Jurkat, Clone E6-1 (cell line): ENCODE data around the gene XPO4.

Source experiments
- DNase-seq: peaks from one replicate; pipeline ENCODE4 v3.0.0-alpha.2; 2011; ENCODE audit warnings: low read depth, low spot score
- H3K4me3 ChIP-seq: 2 replicates; pipeline ENCODE4 v1.5.1; 2011; ENCODE audit warnings: mild to moderate bottlenecking, low read length, control low read depth, moderate library complexity

XPO4 gene

DNA sequence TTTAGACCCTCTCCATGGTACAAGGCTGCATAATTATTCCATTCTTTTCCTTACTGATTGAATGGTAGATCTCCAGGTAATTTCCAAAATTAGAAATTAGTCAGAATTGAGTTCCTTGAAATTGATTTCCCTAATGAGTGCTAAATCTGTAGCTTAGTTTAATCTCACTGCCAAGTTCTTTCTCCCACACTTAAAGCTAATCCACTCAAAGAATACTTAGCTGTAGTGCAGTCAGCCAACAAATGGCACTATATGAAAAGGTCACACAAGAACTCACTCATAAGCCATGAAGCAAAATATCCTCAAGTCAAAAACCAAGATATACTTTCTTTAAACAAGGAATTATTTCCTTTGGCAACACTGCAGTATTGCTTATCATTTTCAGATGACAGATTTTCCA, 62.0 kb downstream of the XPO4 start:
- no peak overlapping the region for H3K4me3 ChIP-seq
- no peak for DNase-seq

DNA sequence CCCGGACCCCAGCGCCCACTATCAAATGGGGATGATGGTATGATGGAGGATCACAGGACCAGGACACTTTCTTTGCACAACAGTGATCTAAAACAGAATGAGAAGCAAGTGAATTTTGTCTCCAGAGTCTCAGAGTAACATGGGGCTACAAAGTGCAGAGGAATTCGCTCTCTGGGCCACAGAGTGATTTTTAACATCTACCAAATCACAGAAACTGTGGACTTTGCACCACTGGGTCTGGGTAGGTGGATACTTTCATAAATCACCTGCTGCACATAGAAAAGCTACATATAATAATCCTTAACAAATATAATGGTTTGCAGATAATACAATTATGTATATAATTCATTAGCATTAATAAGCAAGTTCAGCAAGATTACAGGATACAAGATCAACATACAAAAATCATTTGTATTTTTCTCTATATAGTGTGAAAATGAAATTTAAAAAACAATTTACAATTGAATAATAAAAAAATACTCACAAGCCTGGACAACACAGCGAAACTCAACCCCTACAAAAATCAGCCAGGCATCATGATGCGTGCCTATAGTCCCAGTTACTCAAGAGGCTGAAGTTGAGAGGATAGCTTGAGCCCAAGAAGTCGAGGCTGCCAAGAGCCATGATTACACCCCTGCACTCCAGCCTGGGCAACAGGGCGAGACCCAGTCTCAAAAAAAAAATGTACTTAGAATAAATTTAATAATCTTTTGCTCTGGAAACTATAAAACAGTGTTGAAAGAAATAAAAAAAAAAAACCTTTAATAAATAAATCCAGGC, 68.5 kb downstream of the XPO4 start:
- no peak overlapping the region for H3K4me3 ChIP-seq
- DNase-seq, result no peak

DNA sequence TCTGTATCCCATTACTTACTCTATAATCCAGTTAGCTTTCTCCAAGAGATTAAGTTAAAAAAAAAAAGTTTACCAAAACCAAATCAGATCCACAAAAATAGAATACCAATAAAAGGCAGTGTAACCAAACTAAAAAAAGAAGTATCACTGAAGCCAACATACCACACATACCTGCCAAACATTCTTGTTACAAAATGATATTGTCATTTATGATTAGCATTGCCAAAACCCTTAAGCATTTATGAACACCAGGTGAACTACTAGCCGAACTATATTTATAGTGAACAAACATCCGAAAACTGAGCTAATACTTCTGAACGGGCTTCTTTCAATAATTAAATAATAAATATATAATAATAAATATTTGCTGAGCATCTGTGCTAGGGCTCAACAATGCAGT, 69.7 kb downstream of the XPO4 start:
- H3K4me3 ChIP-seq, result no peak overlapping the region
- no peak for DNase-seq

DNA sequence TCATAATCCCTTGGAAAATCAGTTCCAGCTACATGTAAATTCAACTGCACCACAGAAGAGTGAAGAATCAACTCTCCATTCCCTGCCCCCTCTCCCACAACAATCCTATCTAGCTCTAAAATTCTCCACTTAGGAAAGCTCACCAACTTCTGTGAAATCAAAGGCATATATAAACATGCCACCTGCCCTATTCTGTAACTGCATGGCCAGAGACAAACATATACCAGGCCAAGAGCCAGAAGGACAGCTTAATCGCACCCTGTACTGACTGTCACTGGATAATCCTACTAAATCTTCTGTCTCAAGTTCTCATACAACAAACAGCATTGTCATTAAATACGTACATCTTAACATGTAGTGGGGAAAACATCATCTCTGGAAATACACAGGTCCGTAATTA, 70.6 kb downstream of the XPO4 start:
- no peak overlapping the region for H3K4me3 ChIP-seq
- no peak for DNase-seq

DNA sequence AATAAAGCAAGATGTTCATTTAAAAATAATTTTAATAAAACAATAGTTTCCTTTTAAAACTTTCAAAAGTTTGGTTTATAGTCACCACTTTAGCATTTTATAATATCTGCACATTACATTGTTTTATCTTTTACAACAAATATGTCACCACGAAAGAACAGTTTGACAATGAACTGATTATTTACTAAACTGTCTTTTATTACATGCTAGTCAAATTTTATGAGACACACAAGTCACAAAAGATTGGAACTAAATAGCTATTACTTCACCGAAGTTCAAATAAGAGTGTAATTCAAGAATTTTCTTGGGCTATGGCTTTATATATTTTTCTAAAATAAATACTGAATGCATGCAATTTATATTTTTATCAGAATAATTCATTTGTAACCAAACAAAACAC, 71.3 kb downstream of the XPO4 start:
- no peak overlapping the region for H3K4me3 ChIP-seq
- no peak for DNase-seq

DNA sequence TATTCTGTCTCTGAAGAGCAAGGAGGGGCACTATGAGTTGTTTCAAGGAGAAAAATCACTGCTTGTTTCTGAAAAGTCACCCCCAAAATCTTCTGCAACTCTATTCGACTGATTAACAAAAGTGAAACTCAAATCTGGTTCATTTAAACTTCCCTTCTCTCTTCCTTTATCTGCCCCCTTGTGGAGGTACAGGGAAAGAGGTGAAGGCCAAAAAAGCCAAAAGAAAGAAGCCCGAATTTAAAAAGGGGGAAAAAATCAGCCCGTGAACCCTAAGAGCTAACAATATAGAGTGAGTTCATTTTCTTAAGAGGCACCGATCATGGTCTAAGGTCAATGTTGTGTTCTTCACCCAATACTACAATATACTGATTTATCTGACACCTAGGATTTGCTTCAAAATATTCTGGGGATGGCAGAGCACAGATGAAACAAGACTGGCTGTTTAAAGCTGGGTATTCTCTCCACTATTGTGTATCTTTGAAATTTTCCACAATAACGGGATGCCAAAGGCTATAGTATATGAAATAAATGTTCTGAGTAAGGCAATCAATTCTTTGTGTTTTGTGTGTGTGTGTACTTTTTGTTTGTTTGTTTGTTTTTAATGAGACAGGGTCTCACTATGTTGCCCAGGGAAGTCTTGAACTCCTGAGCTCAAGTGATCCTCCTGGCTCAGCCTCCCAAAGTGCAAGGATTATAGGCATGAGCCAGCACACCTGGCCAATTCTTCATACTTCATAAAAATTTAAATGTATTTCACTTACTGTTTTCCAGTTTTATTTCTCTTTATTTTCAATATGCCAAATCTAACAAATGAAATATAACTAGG, 73.8 kb downstream of the XPO4 start:
- peak; percentile 58 for DNase-seq
- H3K4me3 ChIP-seq, result peak overlapping the region; percentile 27

DNA sequence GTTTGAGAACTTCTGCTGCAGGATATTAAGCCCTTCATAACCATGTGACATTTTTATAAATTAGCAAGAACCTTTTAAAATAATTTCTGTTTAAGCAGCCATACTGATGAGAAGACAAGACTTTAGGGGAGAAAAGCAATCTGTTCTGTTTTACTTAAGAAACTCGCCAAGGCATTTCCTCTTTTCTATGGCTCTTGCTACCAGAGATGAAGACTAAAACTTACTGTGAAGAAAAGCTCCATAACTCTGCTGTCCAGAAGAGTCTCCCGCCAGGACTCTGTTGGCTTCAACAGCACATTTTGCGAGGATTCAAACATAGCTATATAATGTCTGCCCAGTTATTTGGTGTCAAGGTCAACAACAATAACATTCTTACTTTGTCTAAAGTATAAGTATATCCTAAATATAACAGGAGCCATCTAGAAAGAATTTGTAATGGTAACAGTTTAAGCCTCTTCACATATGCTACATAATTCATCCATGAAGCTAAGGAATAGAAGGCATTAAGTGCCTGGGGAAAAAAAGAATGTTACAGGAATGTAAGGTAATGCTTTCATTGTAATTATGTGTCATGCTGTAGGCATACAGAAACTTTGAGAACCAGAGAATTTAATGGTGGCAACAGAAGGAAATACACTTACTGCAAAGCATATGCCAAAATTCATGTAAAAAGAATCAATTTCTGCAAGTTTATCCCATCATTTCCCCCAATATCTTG, 75.5 kb downstream of the XPO4 start:
- H3K4me3 ChIP-seq, result no peak overlapping the region
- no peak for DNase-seq

DNA sequence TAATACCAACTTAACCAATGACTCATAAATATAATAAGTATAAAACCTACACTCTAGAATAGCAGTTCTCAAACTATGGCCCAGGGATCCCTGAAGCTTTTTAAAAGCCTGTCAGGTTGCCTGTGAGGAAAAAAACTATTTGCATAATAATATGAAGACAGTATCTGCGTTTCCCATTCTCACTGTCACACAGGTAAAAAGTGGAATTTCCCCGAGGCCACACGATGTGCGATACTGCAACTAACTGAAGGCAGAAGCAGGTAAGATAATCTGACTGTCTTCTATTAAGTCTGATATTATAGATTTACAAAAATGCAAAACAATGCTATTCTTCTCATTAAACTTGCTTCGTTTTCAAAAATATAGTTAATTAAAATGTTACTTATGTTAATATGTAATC, 76.2 kb downstream of the XPO4 start:
- no peak for DNase-seq
- H3K4me3 ChIP-seq, result no peak overlapping the region

DNA sequence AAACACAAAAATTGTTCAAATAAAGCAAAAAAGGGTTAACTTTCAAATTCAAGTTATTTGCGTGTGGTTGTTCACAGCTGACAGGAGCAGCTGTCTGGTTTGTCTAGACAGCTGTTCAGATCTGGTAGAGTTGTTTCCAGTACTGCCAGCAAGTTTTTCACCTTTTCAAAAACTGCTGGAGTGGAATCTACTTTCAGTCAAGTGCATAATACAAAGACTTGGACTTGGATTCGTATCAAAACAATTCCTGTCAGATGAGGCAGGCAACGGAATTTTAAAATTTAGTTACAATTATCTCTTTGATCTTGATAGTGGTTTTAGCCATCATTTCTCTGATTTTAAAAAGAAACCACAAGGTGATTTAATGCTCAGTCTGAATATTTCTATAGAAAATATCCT, 77.1 kb downstream of the XPO4 start:
- DNase-seq, result peak; percentile 12

DNA sequence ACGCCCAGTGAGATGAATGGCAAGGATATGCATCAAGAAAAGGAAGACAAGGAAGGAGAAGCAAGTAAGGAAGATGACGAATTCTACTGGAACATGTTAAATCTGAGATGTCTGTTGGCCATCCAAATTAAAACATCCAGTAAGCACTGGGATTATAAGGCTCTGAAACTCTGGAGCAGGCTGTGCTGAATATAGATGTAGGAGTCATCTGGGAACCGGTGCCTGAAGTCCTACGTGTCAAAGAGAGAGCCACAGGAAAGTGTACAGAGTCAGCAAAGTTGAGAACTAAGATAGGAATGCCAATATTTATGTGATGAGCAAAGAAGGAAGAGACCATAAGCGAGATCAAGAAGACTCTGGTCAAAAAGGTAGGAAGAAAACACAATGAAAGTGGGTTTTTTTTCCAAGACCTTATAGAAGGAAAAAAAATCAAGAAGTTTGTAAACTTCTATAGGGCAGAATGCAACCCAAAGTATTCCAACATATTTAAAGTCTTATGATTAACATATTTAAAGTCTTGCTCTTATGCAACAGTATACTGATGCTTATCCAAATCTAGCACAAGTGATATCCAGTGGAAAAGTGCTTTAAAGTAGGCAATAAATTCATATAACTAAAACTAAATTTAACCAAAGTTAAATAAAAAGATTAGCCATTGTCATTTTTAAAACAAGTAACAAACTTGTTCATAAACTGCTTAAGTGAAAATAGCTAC, 77.6 kb downstream of the XPO4 start:
- H3K4me3 ChIP-seq, result no peak overlapping the region
- DNase-seq, result no peak

More for the DNA sequence above, 77.1 kb downstream of the XPO4 start:
- no peak overlapping the region for H3K4me3 ChIP-seq

DNA sequence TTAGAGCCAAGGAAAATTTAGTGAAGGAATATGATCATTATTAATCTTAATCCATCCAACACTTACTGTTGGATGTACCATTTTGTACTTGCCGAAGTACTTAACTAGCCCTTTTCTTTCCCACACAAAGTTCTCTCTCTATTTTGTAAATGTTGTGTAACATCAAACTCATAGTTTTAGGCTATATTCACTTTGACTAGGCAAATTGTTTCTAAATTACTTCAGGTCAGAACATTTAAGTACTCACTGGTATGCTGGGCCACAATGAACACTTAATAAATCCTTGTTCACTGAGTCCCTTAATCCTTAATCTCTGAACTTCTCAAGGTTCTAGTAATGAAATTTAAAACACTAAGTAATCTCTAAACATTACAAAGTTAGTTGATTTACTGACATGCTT, 79.5 kb downstream of the XPO4 start:
- no peak for DNase-seq
- H3K4me3 ChIP-seq, result no peak overlapping the region

DNA sequence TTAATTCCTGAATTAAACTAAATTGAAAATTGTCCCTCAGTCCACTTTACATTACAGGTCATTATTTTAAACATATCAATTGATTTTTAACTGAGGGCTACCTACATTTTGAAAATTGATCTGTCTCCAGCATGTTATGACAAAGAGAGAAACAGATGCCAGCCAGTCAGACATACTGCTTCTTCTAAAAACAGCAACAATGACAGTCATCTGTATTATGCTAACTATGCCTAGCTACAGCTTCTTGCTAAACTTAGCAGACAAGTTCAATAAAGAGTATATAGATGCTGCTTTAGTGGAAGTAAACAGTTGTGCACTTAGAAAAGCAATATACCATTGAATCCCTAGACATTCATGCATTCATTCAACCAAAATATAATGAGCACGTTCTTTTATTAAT, 80.1 kb downstream of the XPO4 start:
- H3K4me3 ChIP-seq, result no peak overlapping the region
- DNase-seq, result no peak

DNA sequence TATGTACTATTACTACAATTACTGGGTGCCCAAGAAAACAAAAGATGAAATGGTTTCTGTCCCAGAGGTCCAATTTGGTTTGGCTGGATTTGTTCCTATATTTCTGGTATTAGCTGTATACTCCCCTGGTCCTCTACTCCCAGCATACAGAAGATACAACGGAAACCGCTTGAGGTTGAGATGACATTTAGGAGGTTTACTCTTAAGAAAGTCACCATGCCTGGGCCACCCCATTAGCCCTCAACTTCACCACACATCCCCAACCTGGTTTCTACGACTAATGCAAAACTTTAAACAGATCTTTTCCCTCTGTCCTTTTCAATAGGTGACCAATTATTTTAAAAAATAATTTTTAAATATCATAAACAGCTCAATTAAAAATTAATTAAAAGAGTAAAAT, 82.8 kb downstream of the XPO4 start:
- no peak for DNase-seq
- no peak overlapping the region for H3K4me3 ChIP-seq

DNA sequence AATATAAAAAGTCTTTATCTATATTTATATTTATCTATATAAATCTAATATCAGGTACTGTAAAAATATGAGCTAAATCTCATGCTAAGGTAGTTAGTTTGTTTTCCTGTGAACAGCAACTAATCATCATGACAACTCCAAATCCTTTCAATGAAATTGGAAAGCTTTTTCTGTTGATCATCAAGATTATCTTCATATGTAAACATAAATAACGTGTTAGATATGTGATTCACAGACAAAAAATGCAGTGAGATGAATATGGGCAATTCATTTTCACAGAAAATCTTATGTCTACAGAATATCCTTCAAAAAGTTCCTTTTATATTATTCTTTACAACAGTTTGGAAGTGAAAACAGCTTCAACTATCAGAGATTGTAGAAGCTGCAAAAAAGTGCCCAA, 87.1 kb downstream of the XPO4 start:
- H3K4me3 ChIP-seq, result no peak overlapping the region
- no peak for DNase-seq

DNA sequence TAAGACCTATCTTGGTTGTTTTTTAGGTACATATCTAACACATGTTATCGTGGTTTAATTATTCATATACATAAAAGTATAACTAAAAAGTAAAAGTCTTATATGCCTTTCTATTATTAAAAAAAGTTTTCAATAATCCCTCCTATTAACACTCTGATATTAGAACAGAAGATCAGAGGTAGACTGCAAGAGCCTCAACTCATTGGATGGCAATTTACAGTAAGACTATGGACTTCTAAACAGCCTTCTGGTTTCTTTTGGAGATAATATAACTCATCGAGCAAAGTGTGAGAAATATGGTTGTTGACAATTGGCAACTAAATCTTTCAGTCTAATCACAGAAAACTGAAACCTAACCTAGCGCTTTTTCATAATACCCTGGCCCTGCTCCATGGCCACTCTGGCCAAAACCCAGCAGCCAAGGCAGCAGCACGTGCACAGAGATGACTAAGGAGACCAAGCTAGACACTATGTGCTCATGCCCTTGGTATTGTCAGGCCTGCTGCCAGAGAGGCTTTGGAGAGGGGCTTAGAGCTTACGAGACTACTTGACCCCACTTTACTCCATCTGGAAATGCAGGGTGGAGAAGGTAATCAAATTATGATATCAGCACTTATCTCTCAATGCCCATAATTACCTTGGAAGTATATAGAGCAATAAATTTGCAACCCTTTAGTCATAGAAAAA, 88.2 kb downstream of the XPO4 start:
- no peak for DNase-seq
- H3K4me3 ChIP-seq, result no peak overlapping the region

DNA sequence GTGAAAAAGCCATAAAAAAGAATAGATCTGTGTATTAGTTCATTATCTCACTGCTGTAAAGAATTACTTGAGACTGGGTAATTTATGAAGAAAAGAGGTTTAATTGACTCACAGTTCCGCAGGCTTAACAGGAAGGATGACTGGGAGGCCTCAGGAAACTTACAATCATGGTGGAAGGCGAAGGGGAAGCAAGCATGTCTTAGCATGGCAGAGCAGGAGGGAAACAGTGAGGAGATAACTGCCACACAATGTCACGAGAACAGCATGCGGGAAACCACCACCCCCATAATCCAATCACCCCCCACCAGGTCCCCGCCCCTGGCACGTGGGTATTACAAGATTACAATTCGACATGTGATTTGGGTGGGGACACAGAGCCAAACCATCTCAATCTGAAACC, 89.7 kb downstream of the XPO4 start:
- DNase-seq, result no peak
- no peak overlapping the region for H3K4me3 ChIP-seq

DNA sequence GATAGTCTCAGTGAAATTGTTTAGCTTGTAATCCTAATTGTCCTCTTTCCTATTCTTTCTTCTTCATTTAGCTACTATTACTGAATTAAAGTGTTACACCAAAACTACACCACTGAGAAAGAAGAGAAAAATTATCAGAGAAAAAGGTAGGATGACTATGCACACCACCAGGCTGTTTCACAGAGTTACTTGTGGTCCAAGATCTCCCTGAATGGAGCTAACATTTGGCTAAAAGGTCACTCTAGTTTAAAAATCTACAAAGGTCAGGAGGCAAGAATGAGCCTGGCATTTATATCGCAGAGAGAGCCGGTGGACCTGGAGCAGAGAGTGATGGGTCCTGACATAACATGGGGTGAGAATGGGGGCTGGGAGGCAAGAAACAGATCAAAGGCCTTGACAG, 91.7 kb downstream of the XPO4 start:
- no peak for DNase-seq
- no peak overlapping the region for H3K4me3 ChIP-seq

DNA sequence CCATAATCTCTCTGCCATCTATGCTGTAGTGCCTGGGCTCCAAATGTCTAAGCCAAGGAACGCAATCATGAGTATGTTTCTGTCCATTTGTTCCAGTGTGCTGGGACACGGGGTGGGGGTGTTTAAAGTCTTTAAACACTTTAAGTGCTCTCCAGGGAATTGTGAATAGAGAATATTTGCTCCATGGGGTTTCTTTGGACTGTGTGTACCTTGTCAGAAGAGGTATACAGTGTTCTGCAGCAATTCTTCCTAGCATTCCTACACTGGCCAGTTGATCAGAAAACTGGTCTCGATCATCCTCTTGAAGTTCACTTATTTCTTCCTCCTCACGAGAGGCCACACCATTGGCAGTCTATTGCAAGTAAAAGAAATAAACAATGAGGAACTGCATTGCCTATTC, 93.7 kb downstream of the XPO4 start:
- no peak for DNase-seq
- H3K4me3 ChIP-seq, result no peak overlapping the region
